Tibial artery (tissue), 4 donors: ENCODE results near the gene CCR5AS.

Experiments used
- DNase-seq, 2 donors: peaks; one replicate each; pipeline ENCODE4 v3.0.0-alpha.2; 2019
- H3K27ac ChIP-seq, 2 donors: fragments of 200-600 bp; sonication (generic) in 1 of 2; 1 replicate in 1 of 2; 2 replicates in 1 of 2; pipeline ENCODE4 v1.5.1; 2018 to 2019; ENCODE audit warnings: mild to moderate bottlenecking in 1 of 2
- H3K27me3 ChIP-seq, 2 donors: fragments of 200-600 bp; sonication (generic) in 1 of 2; one replicate each; pipeline versions ENCODE4 v1.5.1 to v1.6.0; 2016 to 2019
- H3K36me3 ChIP-seq, 3 donors: fragments of 200-600 bp; sonication (generic) in 2 of 3; one replicate each; pipeline ENCODE4 v1.5.1; 2016 to 2019; ENCODE audit warnings: mild to moderate bottlenecking in 2 of 3
- H3K4me1 ChIP-seq, 4 donors: fragments of 200-600 bp; sonication (generic) in 2 of 4; 1 replicate in 3 of 4; 2 replicates in 1 of 4; pipeline ENCODE4 v1.5.1; 2016 to 2019
- H3K4me3 ChIP-seq, 2 donors: fragments of 200-600 bp; sonication (generic) in 1 of 2; 1 replicate in 1 of 2; 2 replicates in 1 of 2; pipeline ENCODE4 v1.5.1; 2018 to 2019; ENCODE audit warnings: mild to moderate bottlenecking in 2 of 2
- H3K9me3 ChIP-seq, 3 donors: fragments of 200-600 bp; sonication (generic) in 1 of 3; one replicate each; pipeline ENCODE4 v1.5.1; 2016 to 2019
- intact Hi-C: fragments of 100-400 bp; cut with DNase I; formaldehyde crosslinking; loops from one replicate; pipeline ENCODE4 v1.15.0; 2023; ENCODE audit warnings: low total_unique reads
- TF ChIP-seq, protein P1 (sequence below), 2 experiments: fragments of 200-600 bp in 1 of 2; fragments of 450-650 bp in 1 of 2; IDR thresholded peaks; one replicate each; pipeline ENCODE4 v1.5.1; 2017 to 2019; ENCODE audit warnings: antibody characterized with exemption in 2 of 2, mild to moderate bottlenecking in 1 of 2, moderate library complexity in 1 of 2

The CCR5AS gene

DNA sequence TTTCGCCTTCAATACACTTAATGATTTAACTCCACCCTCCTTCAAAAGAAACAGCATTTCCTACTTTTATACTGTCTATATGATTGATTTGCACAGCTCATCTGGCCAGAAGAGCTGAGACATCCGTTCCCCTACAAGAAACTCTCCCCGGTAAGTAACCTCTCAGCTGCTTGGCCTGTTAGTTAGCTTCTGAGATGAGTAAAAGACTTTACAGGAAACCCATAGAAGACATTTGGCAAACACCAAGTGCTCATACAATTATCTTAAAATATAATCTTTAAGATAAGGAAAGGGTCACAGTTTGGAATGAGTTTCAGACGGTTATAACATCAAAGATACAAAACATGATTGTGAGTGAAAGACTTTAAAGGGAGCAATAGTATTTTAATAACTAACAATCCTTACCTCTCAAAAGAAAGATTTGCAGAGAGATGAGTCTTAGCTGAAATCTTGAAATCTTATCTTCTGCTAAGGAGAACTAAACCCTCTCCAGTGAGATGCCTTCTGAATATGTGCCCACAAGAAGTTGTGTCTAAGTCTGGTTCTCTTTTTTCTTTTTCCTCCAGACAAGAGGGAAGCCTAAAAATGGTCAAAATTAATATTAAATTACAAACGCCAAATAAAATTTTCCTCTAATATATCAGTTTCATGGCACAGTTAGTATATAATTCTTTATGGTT is 35.9 kb downstream of the CCR5AS start, which contains the start of gene CCR5:
Gene CCR5, plus strand, starts transcription at position 108 of the 680 bp plus-strand sequence. CDS start 1,957 bp downstream, outside the sequence.
- Histone ChIP-seq H3K27ac (no peak within 1 kb of the TSS), H3K9me3 (no peaks in the 10 kb centered on the region), H3K4me1 (no peaks in the 10 kb centered on the region), H3K27me3 (peaks cover 0 to 14% of the 10 kb centered on the region in 2 donors), H3K4me3 (no peak within 1 kb of the TSS), H3K36me3 (no peaks in the 10 kb centered on the region)
- TF ChIP-seq, protein P1, sequence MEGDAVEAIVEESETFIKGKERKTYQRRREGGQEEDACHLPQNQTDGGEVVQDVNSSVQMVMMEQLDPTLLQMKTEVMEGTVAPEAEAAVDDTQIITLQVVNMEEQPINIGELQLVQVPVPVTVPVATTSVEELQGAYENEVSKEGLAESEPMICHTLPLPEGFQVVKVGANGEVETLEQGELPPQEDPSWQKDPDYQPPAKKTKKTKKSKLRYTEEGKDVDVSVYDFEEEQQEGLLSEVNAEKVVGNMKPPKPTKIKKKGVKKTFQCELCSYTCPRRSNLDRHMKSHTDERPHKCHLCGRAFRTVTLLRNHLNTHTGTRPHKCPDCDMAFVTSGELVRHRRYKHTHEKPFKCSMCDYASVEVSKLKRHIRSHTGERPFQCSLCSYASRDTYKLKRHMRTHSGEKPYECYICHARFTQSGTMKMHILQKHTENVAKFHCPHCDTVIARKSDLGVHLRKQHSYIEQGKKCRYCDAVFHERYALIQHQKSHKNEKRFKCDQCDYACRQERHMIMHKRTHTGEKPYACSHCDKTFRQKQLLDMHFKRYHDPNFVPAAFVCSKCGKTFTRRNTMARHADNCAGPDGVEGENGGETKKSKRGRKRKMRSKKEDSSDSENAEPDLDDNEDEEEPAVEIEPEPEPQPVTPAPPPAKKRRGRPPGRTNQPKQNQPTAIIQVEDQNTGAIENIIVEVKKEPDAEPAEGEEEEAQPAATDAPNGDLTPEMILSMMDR (IDR thresholded peaks at IDR 0.05): no peak
- intact Hi-C loops: no loop called here
- DNase-seq: no peak

DNA sequence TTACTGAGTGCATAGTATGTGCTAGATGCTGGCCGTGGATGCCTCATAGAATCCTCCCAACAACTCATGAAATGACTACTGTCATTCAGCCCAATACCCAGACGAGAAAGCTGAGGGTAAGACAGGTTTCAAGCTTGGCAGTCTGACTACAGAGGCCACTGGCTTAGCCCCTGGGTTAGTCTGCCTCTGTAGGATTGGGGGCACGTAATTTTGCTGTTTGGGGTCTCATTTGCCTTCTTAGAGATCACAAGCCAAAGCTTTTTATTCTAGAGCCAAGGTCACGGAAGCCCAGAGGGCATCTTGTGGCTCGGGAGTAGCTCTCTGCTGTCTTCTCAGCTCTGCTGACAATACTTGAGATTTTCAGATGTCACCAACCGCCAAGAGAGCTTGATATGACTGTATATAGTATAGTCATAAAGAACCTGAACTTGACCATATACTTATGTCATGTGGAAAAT is 37.2 kb downstream of the CCR5AS start:
- Histone ChIP-seq H3K27me3 (peaks cover 0 to 17% of the 10 kb centered on the region in 2 donors), H3K36me3 (no peaks in the 10 kb centered on the region), H3K27ac (no peak overlapping the region), H3K9me3 (no peaks in the 10 kb centered on the region), H3K4me1 (no peaks in the 10 kb centered on the region), H3K4me3 (no peak overlapping the region)
- TF ChIP-seq, protein P1 (IDR thresholded peaks at IDR 0.05): no peak
- intact Hi-C loops: no loop called here
- DNase-seq: no peak

DNA sequence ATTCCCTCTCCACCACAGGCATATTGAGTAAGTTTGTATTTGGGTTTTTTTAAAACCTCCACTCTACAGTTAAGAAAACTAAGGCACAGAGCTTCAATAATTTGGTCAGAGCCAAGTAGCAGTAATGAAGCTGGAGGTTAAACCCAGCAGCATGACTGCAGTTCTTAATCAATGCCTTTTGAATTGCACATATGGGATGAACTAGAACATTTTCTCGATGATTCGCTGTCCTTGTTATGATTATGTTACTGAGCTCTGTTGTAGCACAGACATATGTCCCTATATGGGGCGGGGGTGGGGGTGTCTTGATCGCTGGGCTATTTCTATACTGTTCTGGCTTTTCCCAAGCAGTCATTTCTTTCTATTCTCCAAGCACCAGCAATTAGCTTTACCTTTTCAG is 37.7 kb downstream of the CCR5AS start:
- DNase-seq: no peak
- Histone ChIP-seq H3K9me3 (no peaks in the 10 kb centered on the region), H3K4me1 (no peaks in the 10 kb centered on the region), H3K27ac (no peak overlapping the region), H3K4me3 (no peak overlapping the region), H3K36me3 (no peaks in the 10 kb centered on the region), H3K27me3 (peaks cover 0 to 17% of the 10 kb centered on the region in 2 donors)
- intact Hi-C loops: no loop called here
- TF ChIP-seq, protein P1 (IDR thresholded peaks at IDR 0.05): no peak

DNA sequence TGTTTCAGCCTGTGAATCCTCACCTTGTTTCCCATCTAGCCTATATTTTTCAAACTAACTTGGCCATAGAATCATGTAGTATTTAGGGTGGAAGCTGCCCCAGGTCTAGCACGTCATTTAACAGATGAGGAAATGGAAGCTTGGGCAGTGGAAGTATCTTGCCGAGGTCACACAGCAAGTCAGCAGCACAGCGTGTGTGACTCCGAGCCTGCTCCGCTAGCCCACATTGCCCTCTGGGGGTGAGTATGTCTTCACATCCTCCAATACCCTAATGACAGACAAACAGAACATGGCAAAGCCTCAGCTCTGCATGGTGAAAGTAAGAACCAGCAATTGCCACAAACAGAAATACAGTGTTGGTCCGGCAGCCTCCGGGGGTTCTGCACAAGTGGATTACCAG is 38.3 kb downstream of the CCR5AS start:
- Histone ChIP-seq H3K27ac (no peak overlapping the region), H3K4me3 (no peak overlapping the region), H3K4me1 (no peaks in the 10 kb centered on the region), H3K9me3 (no peaks in the 10 kb centered on the region), H3K27me3 (peaks cover 0 to 17% of the 10 kb centered on the region in 2 donors), H3K36me3 (no peaks in the 10 kb centered on the region)
- TF ChIP-seq, protein P1 (IDR thresholded peaks at IDR 0.05): no peak
- intact Hi-C loops: no loop called here
- peak; percentile 44 to 71 for DNase-seq

DNA sequence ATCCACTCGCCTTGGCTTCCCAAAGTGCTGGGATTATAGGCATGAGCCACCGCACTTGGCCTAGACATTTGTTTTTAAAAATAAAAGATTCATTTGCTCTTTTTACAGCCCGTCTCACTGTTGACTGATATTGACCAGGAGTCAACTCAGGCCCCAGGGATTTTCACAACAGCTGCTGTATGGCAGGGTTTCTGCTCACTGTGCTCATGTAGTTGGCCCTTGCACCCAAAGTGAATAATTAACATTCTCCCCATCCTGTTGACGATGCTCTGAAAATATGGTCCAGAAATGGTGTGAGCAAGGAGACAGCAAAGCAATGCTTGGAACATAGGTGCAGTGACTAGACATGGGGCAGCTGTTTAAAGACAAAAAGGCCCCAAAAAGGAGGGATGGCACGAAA is 39.1 kb downstream of the CCR5AS start:
- intact Hi-C loops: no loop called here
- Histone ChIP-seq H3K4me1 (no peaks in the 10 kb centered on the region), H3K27me3 (peaks cover 0 to 16% of the 10 kb centered on the region in 2 donors), H3K36me3 (no peaks in the 10 kb centered on the region), H3K27ac (no peak overlapping the region), H3K4me3 (no peak overlapping the region), H3K9me3 (no peaks in the 10 kb centered on the region)
- TF ChIP-seq, protein P1 (IDR thresholded peaks at IDR 0.05): no peak
- DNase-seq: no peak
